GM12865 (cell line): ENCODE results near the gene GALNT18.

ENCODE experiments used
- DNase-seq: peaks from one replicate; pipeline ENCODE4 v3.0.0; 2010; ENCODE audit warnings: low read depth
- H3K4me3 ChIP-seq: 2 replicates; pipeline ENCODE4 v1.5.1; 2011; ENCODE audit warnings: mild to moderate bottlenecking, low read depth, low read length, control low read depth
- CTCF ChIP-seq: IDR thresholded peaks from 2 replicates; pipeline ENCODE4 v1.5.1; 2011; ENCODE audit warnings: low read length, control low read depth, low read depth, inconsistent platforms; ENCODE audit not compliant: insufficient read depth; ENCODE audit errors: missing control alignments

The GALNT18 gene

GRCh38 chr11:11512502-11512901, 109.3 kb downstream of the GALNT18 start:
- no peak for TF ChIP-seq CTCF
- no peak overlapping the region for H3K4me3 ChIP-seq
- DNase-seq, result no peak

DNA sequence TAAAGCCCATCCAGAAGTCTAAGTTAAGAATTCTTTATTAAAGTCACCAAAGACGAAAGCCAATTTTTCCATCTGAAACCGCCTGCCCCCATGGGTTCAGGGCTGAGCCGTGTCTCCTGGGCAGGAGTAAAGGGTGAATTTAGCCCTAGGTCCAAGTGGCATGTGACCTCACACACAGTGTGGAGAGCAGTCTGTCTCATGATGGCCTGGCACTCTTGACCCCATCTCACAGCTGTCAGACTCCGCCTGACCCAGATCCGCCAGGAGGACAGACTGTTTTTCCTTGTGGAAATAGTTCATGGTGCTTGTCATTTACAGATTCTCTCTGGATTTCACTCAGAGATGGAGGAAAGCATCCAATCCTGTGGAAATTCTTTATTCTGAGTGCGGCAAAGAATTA, 109.7 kb downstream of the GALNT18 start:
- no peak for DNase-seq
- no peak for TF ChIP-seq CTCF
- H3K4me3 ChIP-seq, result no peak overlapping the region

- no peak for TF ChIP-seq CTCF
- H3K4me3 ChIP-seq, result no peak overlapping the region
- DNase-seq, result no peak
Measured at GRCh38 chr11:11510939-11511338, 110.9 kb downstream of the GALNT18 start.

GRCh38 chr11:11505692-11506091, 116.1 kb downstream of the GALNT18 start:
- TF ChIP-seq CTCF, result no peak
- no peak overlapping the region for H3K4me3 ChIP-seq
- no peak for DNase-seq

GRCh38 chr11:11505190-11505589, 116.6 kb downstream of the GALNT18 start:
- no peak overlapping the region for H3K4me3 ChIP-seq
- TF ChIP-seq CTCF, result no peak
- DNase-seq, result no peak

DNA sequence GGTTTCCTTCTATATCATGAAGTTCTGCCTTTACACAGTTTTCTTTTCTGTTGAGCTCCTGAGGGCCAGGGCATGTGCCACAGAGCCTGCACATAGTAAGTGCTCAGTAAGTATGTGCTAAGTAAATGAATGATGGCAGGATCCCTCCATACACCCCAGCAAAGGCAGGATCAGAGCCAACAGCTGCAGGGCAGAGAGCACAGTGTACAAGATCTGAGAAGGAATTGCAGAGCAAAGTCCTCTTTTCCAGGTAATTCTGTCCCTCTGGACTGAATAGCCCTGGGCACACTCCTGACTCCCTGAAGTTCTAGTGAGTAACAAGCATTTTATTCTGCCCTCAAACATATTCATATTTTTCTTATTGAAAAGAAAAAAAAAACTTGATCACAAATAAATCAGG, 117.7 kb downstream of the GALNT18 start:
- no peak overlapping the region for H3K4me3 ChIP-seq
- TF ChIP-seq CTCF, result no peak
- DNase-seq, result no peak

DNA sequence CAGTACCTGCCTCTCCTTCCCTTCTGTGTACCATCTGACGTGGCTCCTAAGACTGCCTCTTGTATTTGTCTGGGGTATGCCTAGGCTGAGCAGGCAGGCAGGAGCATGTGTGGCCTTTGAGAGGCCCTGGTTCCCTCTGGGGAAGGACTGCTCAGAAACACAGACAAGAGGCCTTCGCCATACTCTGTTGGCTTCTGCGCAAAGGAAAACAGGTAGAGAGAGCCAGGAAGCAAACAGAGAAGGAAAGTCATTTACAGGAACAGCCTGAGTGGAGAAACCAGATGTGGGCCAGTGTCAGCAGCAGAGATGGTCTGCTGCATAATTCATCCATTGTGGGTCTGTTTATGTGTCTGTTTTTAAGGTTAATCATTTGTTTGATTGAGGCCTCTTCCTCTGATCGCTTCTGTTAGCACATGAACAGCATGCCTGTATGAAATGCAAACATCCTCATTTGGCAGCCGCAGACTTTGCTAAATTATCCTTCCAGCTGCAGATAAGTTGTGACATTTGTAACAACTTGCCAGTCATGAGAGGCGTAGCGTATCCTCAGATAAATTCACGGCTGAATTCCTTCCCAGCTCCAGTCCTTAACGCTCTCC, 119.4 kb downstream of the GALNT18 start:
- no peak for DNase-seq

More for the DNA sequence above, 119.4 kb downstream of the GALNT18 start:
- TF ChIP-seq CTCF, result no peak
- H3K4me3 ChIP-seq, result no peak overlapping the region
